OCI-LY7 (cell line): ENCODE data around the gene SCAMP5.

ENCODE experiments used
- EZH2phosphoT487 ChIP-seq: fragments of 200-600 bp; sonication (generic); IDR thresholded peaks from 2 replicates; pipeline ENCODE4 v1.6.1; 2018; ENCODE audit warnings: low read depth, borderline replicate concordance, mild to moderate bottlenecking, mixed run types, antibody characterized with exemption, low read length, moderate library complexity, mixed read lengths
- TF ChIP-seq, protein P1 (sequence below): fragments of 200-600 bp; sonication (generic); conservative IDR thresholded peaks from 2 replicates; pipeline ENCODE4 v1.5.1; 2014; ENCODE audit warnings: mild to moderate bottlenecking, antibody characterized with exemption, low read length, moderate library complexity, mixed read lengths

DNA sequence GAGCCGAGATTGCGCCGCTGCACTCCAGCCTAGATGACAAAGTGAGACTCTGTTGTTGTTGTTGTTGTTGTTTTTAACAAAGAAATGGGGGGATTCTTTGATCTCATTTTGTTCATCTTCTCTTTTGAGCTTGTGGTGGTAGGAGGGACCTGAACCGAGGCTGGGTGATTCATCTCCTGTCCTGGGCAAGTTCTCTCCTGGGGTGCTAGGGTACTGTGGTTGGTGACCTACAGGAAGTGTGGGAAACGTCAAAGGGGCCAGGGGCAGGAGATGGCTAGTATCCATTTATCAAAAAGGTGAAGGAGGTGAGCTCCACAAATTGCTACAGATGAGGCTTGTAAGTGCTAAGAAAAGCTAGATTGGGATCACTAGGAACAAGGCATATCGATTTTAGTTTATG, 42.3 kb downstream of the SCAMP5 start:
- TF ChIP-seq, protein P1, sequence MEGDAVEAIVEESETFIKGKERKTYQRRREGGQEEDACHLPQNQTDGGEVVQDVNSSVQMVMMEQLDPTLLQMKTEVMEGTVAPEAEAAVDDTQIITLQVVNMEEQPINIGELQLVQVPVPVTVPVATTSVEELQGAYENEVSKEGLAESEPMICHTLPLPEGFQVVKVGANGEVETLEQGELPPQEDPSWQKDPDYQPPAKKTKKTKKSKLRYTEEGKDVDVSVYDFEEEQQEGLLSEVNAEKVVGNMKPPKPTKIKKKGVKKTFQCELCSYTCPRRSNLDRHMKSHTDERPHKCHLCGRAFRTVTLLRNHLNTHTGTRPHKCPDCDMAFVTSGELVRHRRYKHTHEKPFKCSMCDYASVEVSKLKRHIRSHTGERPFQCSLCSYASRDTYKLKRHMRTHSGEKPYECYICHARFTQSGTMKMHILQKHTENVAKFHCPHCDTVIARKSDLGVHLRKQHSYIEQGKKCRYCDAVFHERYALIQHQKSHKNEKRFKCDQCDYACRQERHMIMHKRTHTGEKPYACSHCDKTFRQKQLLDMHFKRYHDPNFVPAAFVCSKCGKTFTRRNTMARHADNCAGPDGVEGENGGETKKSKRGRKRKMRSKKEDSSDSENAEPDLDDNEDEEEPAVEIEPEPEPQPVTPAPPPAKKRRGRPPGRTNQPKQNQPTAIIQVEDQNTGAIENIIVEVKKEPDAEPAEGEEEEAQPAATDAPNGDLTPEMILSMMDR, result no peak
- TF ChIP-seq EZH2phosphoT487, result no peak
